ENCODE data around the gene SOAT2.
"Not testable (repeated sequence)": the region's sequence is repeated elsewhere in the genome, so short reads cannot be mapped to it uniquely, and the experiment has no call there.

The SOAT2 gene

DNA sequence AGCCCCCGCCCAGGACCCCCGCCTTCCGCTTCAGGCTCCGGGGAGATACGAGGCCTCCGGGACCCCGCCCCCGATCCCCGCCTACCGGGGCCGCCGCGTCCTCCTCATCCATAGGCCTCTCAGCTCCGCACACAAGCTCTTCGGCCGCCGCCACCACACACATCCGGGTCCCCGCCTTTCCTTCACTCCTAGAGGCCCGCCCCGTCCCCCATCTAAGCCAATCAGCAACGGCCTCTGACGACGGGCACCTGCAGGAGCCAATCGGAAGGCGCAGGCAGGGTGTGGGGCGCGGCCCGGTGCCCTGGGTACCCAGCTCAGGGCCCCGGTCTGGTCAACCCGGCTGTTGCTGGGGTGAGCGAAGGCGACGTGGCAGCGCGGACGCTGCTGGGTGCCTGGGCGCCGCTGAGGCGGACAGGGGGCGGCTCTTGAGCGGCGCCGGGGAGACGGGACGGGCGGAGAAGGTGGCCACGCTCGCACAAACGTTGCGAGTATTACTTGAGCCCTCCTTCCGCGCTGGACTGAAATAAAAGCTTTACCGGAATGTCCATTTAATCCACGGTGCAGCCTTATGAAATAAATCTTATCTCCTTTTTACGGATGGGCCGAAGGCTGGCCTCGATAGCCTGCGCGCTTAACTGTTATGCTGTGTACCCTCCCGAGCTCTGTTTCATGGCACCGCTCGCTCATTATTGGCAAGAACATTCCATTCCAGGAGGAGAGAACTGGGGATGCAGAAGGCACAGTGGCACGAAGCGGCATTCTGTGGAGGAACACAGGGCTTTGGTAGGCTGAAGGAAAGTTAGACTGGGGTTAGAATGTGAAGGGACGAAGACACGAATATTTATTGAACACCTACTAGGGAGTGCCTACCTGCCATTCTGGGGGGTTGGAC lies 23.8 kb upstream of the SOAT2 start, which contains the start of gene SPRYD3:
SPRYD3 (minus strand) TSS at position 165 of the 892 bp plus-strand sequence; CDS start at position 108, 57 bp downstream.
- DNase-seq = peak; percentile 54 to 99 (median 96)

- no peak for DNase-seq
These were observed 20.6 kb upstream of the SOAT2 start for GRCh38 chr12:53082637-53083175.

GRCh38 chr12:53086361-53086760 lies 16.9 kb upstream of the SOAT2 start:
- DNase-seq = no peak

DNA sequence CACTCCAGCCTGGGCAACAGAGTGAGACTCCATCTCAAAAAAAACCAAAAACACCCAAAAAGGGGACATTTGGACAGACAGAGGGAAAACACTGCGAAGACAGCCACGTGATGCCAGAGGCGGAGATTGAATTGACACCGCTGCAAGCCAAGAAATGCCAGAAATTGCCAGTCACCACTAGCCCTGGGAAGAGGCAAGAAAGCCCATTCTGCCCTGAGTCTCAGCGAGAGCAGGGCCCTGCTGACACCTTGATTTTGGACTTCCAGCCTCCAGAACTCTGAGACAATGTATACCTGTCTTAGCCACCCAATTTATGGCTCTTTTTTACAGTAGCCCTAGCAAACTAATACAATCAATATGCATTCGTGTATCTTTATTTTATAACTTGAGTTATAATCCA lies 13.2 kb upstream of the SOAT2 start:
- no peak for DNase-seq

GRCh38 chr12:53090554-53090953 lies 12.7 kb upstream of the SOAT2 start:
- DNase-seq = no peak

- no peak for DNase-seq
These were observed 11.5 kb upstream of the SOAT2 start for GRCh38 chr12:53091756-53092155.

- DNase-seq = no peak
These were observed 9.4 kb upstream of the SOAT2 start for GRCh38 chr12:53093777-53094393.

- no peak for DNase-seq
These were observed 8.9 kb upstream of the SOAT2 start for GRCh38 chr12:53094394-53094787.

GRCh38 chr12:53094796-53095595 lies 8.3 kb upstream of the SOAT2 start:
- DNase-seq = not testable (repeated sequence)

DNA sequence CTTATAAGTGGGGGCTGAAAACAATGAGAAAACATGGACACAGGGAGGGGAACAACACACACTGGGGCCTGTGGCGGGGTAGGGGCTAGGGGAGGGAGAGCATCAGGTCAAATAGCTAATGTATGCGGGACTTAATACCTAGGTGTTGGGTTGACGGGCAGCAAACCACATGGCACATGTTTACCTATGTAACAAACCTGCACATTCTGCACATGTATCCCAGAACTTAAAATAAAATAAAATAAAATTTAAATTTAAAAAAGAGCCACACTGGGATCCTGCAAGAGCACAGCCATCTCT lies 7.7 kb upstream of the SOAT2 start:
- not testable (repeated sequence) for DNase-seq

GRCh38 chr12:53096089-53096741 lies 7.1 kb upstream of the SOAT2 start:
- DNase-seq = no peak

DNA sequence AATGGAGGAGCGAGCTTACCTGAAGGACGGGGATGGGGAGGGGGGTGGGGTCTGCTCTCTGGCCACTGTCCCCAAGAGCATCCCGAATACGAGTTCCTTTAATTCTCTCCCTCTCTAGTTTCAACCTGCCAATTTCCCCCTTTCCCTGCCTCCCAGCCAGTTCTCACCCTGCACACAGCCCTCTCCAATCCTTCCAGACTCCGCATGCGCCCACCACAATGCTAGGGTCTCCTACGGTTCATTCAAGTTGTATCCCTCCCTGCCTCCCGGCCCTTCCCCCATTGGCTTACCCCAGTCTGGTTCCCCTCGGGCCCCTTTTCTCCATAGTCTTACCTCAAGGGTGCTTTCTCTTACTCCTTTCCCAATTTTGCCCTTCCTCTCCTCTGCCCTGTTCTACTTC lies 6.5 kb upstream of the SOAT2 start:
- DNase-seq = no peak

DNA sequence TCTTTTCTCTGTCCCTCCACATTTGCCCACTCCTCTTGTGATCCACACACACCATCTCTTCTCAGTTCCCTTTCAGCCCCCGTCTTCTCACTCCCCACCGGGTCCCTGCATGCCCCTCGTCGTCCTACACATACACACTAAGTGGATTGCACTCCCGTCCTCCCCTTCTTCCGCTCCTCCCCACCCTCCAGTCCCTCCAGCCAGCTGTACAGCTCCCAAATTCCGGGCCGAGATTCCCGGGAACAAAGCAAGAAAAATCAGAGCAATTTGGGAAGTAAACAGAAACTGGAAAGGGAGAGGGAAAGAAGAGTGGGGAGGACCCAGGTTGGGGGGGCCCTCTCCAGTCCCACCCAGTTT lies 6.1 kb upstream of the SOAT2 start:
- DNase-seq = no peak

DNA sequence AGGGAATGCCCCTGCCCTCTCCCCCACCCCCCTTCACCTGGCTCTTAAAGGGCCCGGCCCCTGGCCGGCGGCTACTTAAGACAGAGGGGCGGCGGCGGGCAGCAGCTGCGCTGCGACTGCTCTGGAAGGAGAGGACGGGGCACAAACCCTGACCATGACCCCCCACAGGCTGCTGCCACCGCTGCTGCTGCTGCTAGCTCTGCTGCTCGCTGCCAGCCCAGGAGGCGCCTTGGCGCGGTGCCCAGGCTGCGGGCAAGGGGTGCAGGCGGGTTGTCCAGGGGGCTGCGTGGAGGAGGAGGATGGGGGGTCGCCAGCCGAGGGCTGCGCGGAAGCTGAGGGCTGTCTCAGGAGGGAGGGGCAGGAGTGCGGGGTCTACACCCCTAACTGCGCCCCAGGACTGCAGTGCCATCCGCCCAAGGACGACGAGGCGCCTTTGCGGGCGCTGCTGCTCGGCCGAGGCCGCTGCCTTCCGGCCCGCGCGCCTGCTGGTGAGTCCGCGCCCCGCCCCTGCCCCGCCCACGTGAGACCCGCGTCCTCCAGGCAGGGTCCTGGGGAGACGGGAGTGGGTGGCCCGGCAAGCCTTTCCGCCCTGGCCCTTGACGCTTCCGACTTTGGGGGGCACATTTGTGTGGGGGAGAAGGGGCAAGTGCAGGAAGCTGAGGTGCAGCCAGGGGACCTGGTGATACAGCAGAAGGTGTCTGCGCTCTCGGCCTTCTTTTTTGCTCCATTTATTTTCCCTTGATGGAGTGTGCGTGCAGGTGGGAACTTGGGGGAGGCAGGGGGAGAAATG lies 5.5 kb upstream of the SOAT2 start, which contains the start of gene IGFBP6:
IGFBP6 (plus strand) TSS at position 104 of the 790 bp plus-strand sequence; CDS start at position 155, 51 bp downstream.
- peak in 17 of 56 donors; percentile 11 to 76 (median 42) for DNase-seq

- DNase-seq = peak in 17 of 56 donors; percentile 7 to 58 (median 25)
These were observed 4.8 kb upstream of the SOAT2 start for GRCh38 chr12:53098354-53098981.

GRCh38 chr12:53099071-53099882 lies 4.0 kb upstream of the SOAT2 start:
- peak in 49 of 56 donors; percentile 6 to 86 (median 56) for DNase-seq

GRCh38 chr12:53100466-53101151 lies 2.7 kb upstream of the SOAT2 start:
- DNase-seq = no peak

GRCh38 chr12:53101266-53101665 lies 2.0 kb upstream of the SOAT2 start:
- DNase-seq = no peak
